Astrocyte (in vitro differentiated cells and primary cell): Measurements from ENCODE around the gene HCAR3. TPM values are rescaled to one million over a fixed set of nuclear protein-coding genes. Genes with fewer than 3 reads are reported as not detected.
"Not testable (repeated sequence)": the region's sequence is repeated elsewhere in the genome, so short reads cannot be mapped to it uniquely, and the experiment has no call there.

Experiments used
- DNase-seq: peaks from one replicate; pipeline ENCODE4 v3.0.0-alpha.2; 2010; ENCODE audit warnings: low read depth
- FAIRE-seq: peaks from 2 replicates; lab custom pipeline; 2011; peaks lifted over from hg19 to GRCh38; lab: Jason Lieb, UNC
- H2AFZ ChIP-seq: 2 replicates; pipeline ENCODE4 v1.6.0; 2012; ENCODE audit warnings: low read depth, low read length, inconsistent platforms
- H3K27ac ChIP-seq: 2 replicates; pipeline ENCODE4 v1.5.1; 2011; ENCODE audit warnings: low read depth, low read length, inconsistent platforms
- H3K27me3 ChIP-seq: 2 replicates; pipeline ENCODE4 v1.6.0; 2011; ENCODE audit warnings: low read length, inconsistent platforms; ENCODE audit not compliant: insufficient read depth
- H3K36me3 ChIP-seq: 2 replicates; pipeline ENCODE4 v1.5.1; 2011; ENCODE audit warnings: low read length, inconsistent platforms; ENCODE audit not compliant: insufficient read depth
- H3K4me1 ChIP-seq: 2 replicates; pipeline ENCODE4 v1.5.1; 2011; ENCODE audit warnings: low read length, inconsistent platforms; ENCODE audit not compliant: insufficient read depth
- H3K4me2 ChIP-seq: 2 replicates; pipeline ENCODE4 v1.6.0; 2012; ENCODE audit warnings: low read length, inconsistent platforms
- H3K4me3 ChIP-seq: 2 replicates; pipeline ENCODE4 v1.5.1; 2011; ENCODE audit warnings: low read depth, mild to moderate bottlenecking, low read length, inconsistent platforms; ENCODE audit not compliant: insufficient read depth
- H3K79me2 ChIP-seq: 2 replicates; pipeline ENCODE4 v1.6.0; 2012; ENCODE audit warnings: mild to moderate bottlenecking, low read length, inconsistent platforms; ENCODE audit not compliant: insufficient read depth
- H3K9ac ChIP-seq: 2 replicates; pipeline ENCODE4 v1.6.0; 2012; ENCODE audit warnings: mild to moderate bottlenecking, low read length, inconsistent platforms
- H3K9me3 ChIP-seq: 2 replicates; pipeline ENCODE4 v1.5.1; 2012; ENCODE audit warnings: low read depth, mild to moderate bottlenecking, low read length, inconsistent platforms; ENCODE audit not compliant: insufficient read depth
- H4K20me1 ChIP-seq: 2 replicates; pipeline ENCODE4 v1.6.0; 2012; ENCODE audit warnings: low read length, inconsistent platforms; ENCODE audit not compliant: insufficient read depth
- H3K27ac Mint-ChIP-seq: one replicate; pipeline ENCODE4 v1.8.0; 2021; ENCODE audit warnings: mild to moderate bottlenecking, mixed read lengths; ENCODE audit not compliant: unreplicated experiment
- H3K27me3 Mint-ChIP-seq: one replicate; pipeline ENCODE4 v1.8.0; 2021; ENCODE audit warnings: low read depth, mixed read lengths; ENCODE audit not compliant: unreplicated experiment
- H3K36me3 Mint-ChIP-seq: one replicate; pipeline ENCODE4 v1.8.0; 2021; ENCODE audit warnings: low read depth, mixed read lengths; ENCODE audit not compliant: unreplicated experiment
- H3K4me1 Mint-ChIP-seq: one replicate; pipeline ENCODE4 v1.8.0; 2021; ENCODE audit warnings: low read depth, mixed read lengths; ENCODE audit not compliant: unreplicated experiment
- H3K4me3 Mint-ChIP-seq: one replicate; pipeline ENCODE4 v1.8.0; 2021; ENCODE audit warnings: mild to moderate bottlenecking, moderate library complexity, mixed read lengths; ENCODE audit not compliant: unreplicated experiment
- H3K9me3 Mint-ChIP-seq: one replicate; pipeline ENCODE4 v1.8.0; 2021; ENCODE audit warnings: mild to moderate bottlenecking, mixed read lengths; ENCODE audit not compliant: unreplicated experiment
- CTCF ChIP-seq: IDR thresholded peaks from 2 replicates; pipeline ENCODE4 v1.5.1; 2011; ENCODE audit warnings: low read depth, mild to moderate bottlenecking, inconsistent platforms, low read length, moderate library complexity; ENCODE audit not compliant: insufficient read depth
- EZH2 ChIP-seq: IDR thresholded peaks from 2 replicates; pipeline ENCODE4 v1.6.1; 2012; ENCODE audit warnings: mild to moderate bottlenecking, low read length, inconsistent platforms; ENCODE audit not compliant: insufficient read depth
- total RNA-seq: library from RNA; stranded (reverse); gene quantifications from 2 replicates; pipeline ENCODE4 v1.2.1, GENCODE V29; 2021

HCAR3 gene
- total RNA-seq, 1 donor from 2014 or later: not detected

GRCh38 chr12:122686538-122686937, 30.1 kb downstream of the HCAR3 start:
- H4K20me1 ChIP-seq: no peaks in the 10 kb centered on the region
- FAIRE-seq (no peak), DNase-seq (no peak)
- H3K4me1 ChIP-seq: no peaks in the 10 kb centered on the region
- no peaks in the 10 kb centered on the region for H3K27me3 ChIP-seq
- H3K79me2 ChIP-seq: no peaks in the 10 kb centered on the region
- H3K27ac ChIP-seq: no peak overlapping the region
- no peaks in the 10 kb centered on the region for H3K4me1 Mint-ChIP-seq
- H3K36me3 Mint-ChIP-seq: no peaks in the 10 kb centered on the region
- no peak overlapping the region for H3K4me2 ChIP-seq
- H3K9me3 Mint-ChIP-seq: no peaks in the 10 kb centered on the region
- no peak overlapping the region for H3K4me3 Mint-ChIP-seq
- TF ChIP-seq EZH2 (no peak), CTCF (no peak)
- peaks cover 2% of the 10 kb centered on the region for H3K27me3 Mint-ChIP-seq
- H3K9me3 ChIP-seq: no peaks in the 10 kb centered on the region
- no peak overlapping the region for H3K4me3 ChIP-seq
- H3K27ac Mint-ChIP-seq: no peak overlapping the region
- H3K36me3 ChIP-seq: no peaks in the 10 kb centered on the region
- no peak overlapping the region for H2AFZ ChIP-seq
- H3K9ac ChIP-seq: no peak overlapping the region

GRCh38 chr12:122684297-122684813, 32.3 kb downstream of the HCAR3 start:
- Histone ChIP-seq H3K4me1 (peaks cover 7% of the 10 kb centered on the region), H2AFZ (no peak overlapping the region), H3K36me3 (no peaks in the 10 kb centered on the region), H3K9me3 (no peaks in the 10 kb centered on the region), H3K4me3 (no peak overlapping the region), H4K20me1 (no peaks in the 10 kb centered on the region), H3K4me2 (no peak overlapping the region), H3K27ac (no peak overlapping the region), H3K27me3 (no peaks in the 10 kb centered on the region), H3K9ac (no peak overlapping the region), H3K79me2 (no peaks in the 10 kb centered on the region)
- Mint-ChIP-seq H3K9me3 (no peaks in the 10 kb centered on the region), H3K4me3 (no peak overlapping the region), H3K27ac (no peak overlapping the region), H3K36me3 (no peaks in the 10 kb centered on the region), H3K27me3 (peaks cover 2% of the 10 kb centered on the region), H3K4me1 (peaks cover under 1% of the 10 kb centered on the region)
- TF ChIP-seq CTCF: no peak
- no peak for TF ChIP-seq EZH2
- no peak for FAIRE-seq
- no peak for DNase-seq

GRCh38 chr12:122681814-122682213, 34.8 kb downstream of the HCAR3 start:
- Mint-ChIP-seq H3K4me1 (peaks cover 9% of the 10 kb centered on the region), H3K9me3 (no peaks in the 10 kb centered on the region), H3K36me3 (no peaks in the 10 kb centered on the region), H3K27ac (no peak overlapping the region), H3K27me3 (peaks cover 2% of the 10 kb centered on the region), H3K4me3 (no peak overlapping the region)
- DNase-seq (peak; percentile 10), FAIRE-seq (no peak)
- Histone ChIP-seq H3K4me2 (no peak overlapping the region), H3K4me3 (no peak overlapping the region), H4K20me1 (no peaks in the 10 kb centered on the region), H3K9me3 (no peaks in the 10 kb centered on the region), H2AFZ (peak overlapping the region; percentile 6), H3K9ac (no peak overlapping the region), H3K36me3 (no peaks in the 10 kb centered on the region), H3K79me2 (no peaks in the 10 kb centered on the region), H3K27me3 (no peaks in the 10 kb centered on the region), H3K4me1 (peaks cover 9% of the 10 kb centered on the region), H3K27ac (no peak overlapping the region)
- no peak for TF ChIP-seq CTCF
- TF ChIP-seq EZH2: no peak

- not testable (repeated sequence) for H3K79me2 ChIP-seq, H3K27me3 Mint-ChIP-seq, DNase-seq, H3K9ac ChIP-seq, H3K9me3 ChIP-seq, H3K4me1 Mint-ChIP-seq, H3K27ac ChIP-seq, H3K27ac Mint-ChIP-seq, H3K4me1 ChIP-seq, FAIRE-seq, H3K4me3 Mint-ChIP-seq, H2AFZ ChIP-seq, H3K27me3 ChIP-seq, H3K4me2 ChIP-seq, H3K36me3 ChIP-seq, H4K20me1 ChIP-seq, H3K9me3 Mint-ChIP-seq, H3K4me3 ChIP-seq, H3K36me3 Mint-ChIP-seq
Measured at GRCh38 chr12:122680989-122681388, 35.6 kb downstream of the HCAR3 start.
